T-helper 22 cell (primary cell): ENCODE results near the gene GFI1B.
A peak's percentile ranks its signal among the peaks of the same experiment; 100 is the strongest.
"Not testable (repeated sequence)": the region's sequence is repeated elsewhere in the genome, so short reads cannot be mapped to it uniquely, and the experiment has no call there.

Experiments used
- DNase-seq: peaks from one replicate; pipeline ENCODE4 v3.0.0-alpha.2; 2020; ENCODE audit warnings: low read depth

GFI1B gene

GRCh38 chr9:132978451-132979131 lies at the start of gene GFI1B:
GFI1B (plus strand) TSS chr9:132978694; CDS start chr9:132986679, 7,985 bp downstream.
- DNase-seq, result no peak

- no peak for DNase-seq
These were observed 47.2 kb upstream of the GFI1B start for GRCh38 chr9:132931178-132931735.

- DNase-seq, result no peak
These were observed 43.5 kb upstream of the GFI1B start for GRCh38 chr9:132935026-132935425.

GRCh38 chr9:132937463-132937901 lies 41.0 kb upstream of the GFI1B start:
- DNase-seq, result no peak

- DNase-seq, result no peak
These were observed 39.3 kb upstream of the GFI1B start for GRCh38 chr9:132939169-132939568.

- DNase-seq, result no peak
These were observed 35.8 kb upstream of the GFI1B start for GRCh38 chr9:132942541-132943182.

GRCh38 chr9:132943651-132944293 lies 34.7 kb upstream of the GFI1B start:
- no peak for DNase-seq

GRCh38 chr9:132944294-132945185 lies 34.0 kb upstream of the GFI1B start, which contains the start of gene TSC1:
TSC1 (minus strand) TSS chr9:132944616; CDS start chr9:132928872, 15,744 bp downstream.
- DNase-seq, result peak; percentile 95

- DNase-seq, result no peak
These were observed 33.0 kb upstream of the GFI1B start for GRCh38 chr9:132945186-132946130.

GRCh38 chr9:132946211-132946610 lies 32.3 kb upstream of the GFI1B start:
- no peak for DNase-seq

GRCh38 chr9:132946631-132947295 lies 31.7 kb upstream of the GFI1B start:
- no peak for DNase-seq

- DNase-seq, result no peak
These were observed 30.7 kb upstream of the GFI1B start for GRCh38 chr9:132947756-132948155.

- no peak for DNase-seq
These were observed 29.9 kb upstream of the GFI1B start for GRCh38 chr9:132948482-132949050.

GRCh38 chr9:132949709-132950108 lies 28.8 kb upstream of the GFI1B start:
- DNase-seq, result no peak

GRCh38 chr9:132955123-132955522 lies 23.4 kb upstream of the GFI1B start:
- DNase-seq, result no peak

GRCh38 chr9:132955768-132956167 lies 22.7 kb upstream of the GFI1B start:
- no peak for DNase-seq

GRCh38 chr9:132957805-132958204 lies 20.7 kb upstream of the GFI1B start:
- no peak for DNase-seq

GRCh38 chr9:132961002-132961401 lies 17.5 kb upstream of the GFI1B start:
- no peak for DNase-seq

GRCh38 chr9:132965478-132965877 lies 13.0 kb upstream of the GFI1B start:
- DNase-seq, result no peak

GRCh38 chr9:132967908-132968307 lies 10.6 kb upstream of the GFI1B start:
- DNase-seq, result not testable (repeated sequence)
